GM23248 (cell line): ENCODE data around the gene LAMTOR1. TPM values are rescaled to one million over a fixed set of nuclear protein-coding genes. Genes with fewer than 3 reads are reported as not detected.

Experiments used
- DNase-seq: peaks from one replicate; pipeline ENCODE4 v3.0.0-alpha.2; 2015
- H2AFZ ChIP-seq: fragments of 200-600 bp; sonication (generic); 2 replicates; pipeline ENCODE4 v1.6.1; 2016; ENCODE audit warnings: antibody characterized with exemption
- H3F3A ChIP-seq: fragments of 200-600 bp; sonication (generic); 2 replicates; pipeline ENCODE4 v1.6.1; 2016; ENCODE audit warnings: mild to moderate bottlenecking, antibody characterized with exemption, mixed run types; ENCODE audit not compliant: insufficient read depth
- H3K27ac ChIP-seq: fragments of 200-600 bp; sonication (generic); 2 replicates; pipeline ENCODE4 v1.5.1; 2016; ENCODE audit warnings: mild to moderate bottlenecking
- H3K27me3 ChIP-seq: fragments of 200-600 bp; sonication (generic); replicated peaks from 2 replicates; pipeline ENCODE4 v1.6.1; 2016; ENCODE audit warnings: mild to moderate bottlenecking; ENCODE audit not compliant: insufficient read depth
- H3K36me3 ChIP-seq: fragments of 200-600 bp; sonication (generic); 2 replicates; pipeline ENCODE4 v1.6.1; 2016; ENCODE audit warnings: low read depth, mild to moderate bottlenecking
- H3K4me1 ChIP-seq: fragments of 200-600 bp; sonication (generic); 2 replicates; pipeline ENCODE4 v1.6.1; 2016; ENCODE audit warnings: mild to moderate bottlenecking; ENCODE audit not compliant: insufficient read depth
- H3K4me2 ChIP-seq: fragments of 200-600 bp; sonication (generic); one replicate; pipeline ENCODE4 v1.6.1; 2016; ENCODE audit warnings: mild to moderate bottlenecking; ENCODE audit not compliant: unreplicated experiment
- H3K4me3 ChIP-seq: fragments of 200-600 bp; sonication (generic); 2 replicates; pipeline ENCODE4 v1.5.1; 2016; ENCODE audit warnings: mild to moderate bottlenecking
- H3K79me2 ChIP-seq: fragments of 200-600 bp; sonication (generic); 2 replicates; pipeline ENCODE4 v1.6.1; 2016; ENCODE audit warnings: mild to moderate bottlenecking; ENCODE audit not compliant: insufficient read depth
- H3K9ac ChIP-seq: fragments of 200-600 bp; sonication (generic); 2 replicates; pipeline ENCODE4 v1.6.1; 2016; ENCODE audit warnings: mild to moderate bottlenecking
- H3K9me2 ChIP-seq: fragments of 200-600 bp; sonication (generic); 2 replicates; pipeline ENCODE4 v1.6.1; 2016; ENCODE audit warnings: mixed run types, mild to moderate bottlenecking, moderate library complexity; ENCODE audit not compliant: insufficient read depth
- H3K9me3 ChIP-seq: fragments of 200-600 bp; sonication (generic); one replicate; pipeline ENCODE4 v1.6.1; 2017; ENCODE audit warnings: low read depth
- H4K20me1 ChIP-seq: fragments of 200-600 bp; sonication (generic); 2 replicates; pipeline ENCODE4 v1.6.0; 2016; ENCODE audit not compliant: insufficient read depth
- EZH2 ChIP-seq: fragments of 200-600 bp; sonication (generic); IDR thresholded peaks from 2 replicates; pipeline ENCODE4 v1.6.1; 2018; ENCODE audit warnings: antibody characterized with exemption, mild to moderate bottlenecking; ENCODE audit not compliant: insufficient read depth, poor library complexity, severe bottlenecking
- EZH2phosphoT487 ChIP-seq: fragments of 200-600 bp; sonication (generic); IDR thresholded peaks from 2 replicates; pipeline ENCODE4 v1.6.1; 2018; ENCODE audit warnings: antibody characterized with exemption, moderate library complexity, mild to moderate bottlenecking, low read depth; ENCODE audit not compliant: insufficient read depth
- WGBS, 2 experiments: methylation state at CpG; one replicate each; pipeline ENCODE4 v1.1.6; 2015 to 2017; ENCODE audit warnings: low lambda C conversion rate in 2 of 2, low coverage in 1 of 2; ENCODE audit errors: missing lambda C conversion rate in 2 of 2; 5-methylcytosine and 5-hydroxymethylcytosine counted together
- in situ Hi-C: fragments of 300-500 bp; cut with MboI; formaldehyde crosslinking; loops from 2 replicates; pipeline ENCODE4 v1.15.0; 2020
- polyA plus RNA-seq: library from polyadenylated mRNA; unstranded; fragments of >200 nt; fragmentation: Nextera tagmentation; extraction: Ambion mirVana; gene quantifications from 2 replicates; pipeline ENCODE4 v1.2.1, GENCODE V29; 2016
- total RNA-seq: library from RNA; depleted of rRNA; stranded (reverse); fragments of >200 nt; shearing (Covaris generic); gene quantifications from 2 replicates; pipeline ENCODE4 v1.2.3, GENCODE V29; 2014

Gene LAMTOR1
- total and polyA plus RNA-seq, 2 experiments from 2014 or later: 122 to 142 TPM

- in situ Hi-C loops: no loop called here
These were observed 26.3 kb upstream of the LAMTOR1 start for GRCh38 chr11:72129381-72129780.

GRCh38 chr11:72127923-72128322, 24.8 kb upstream of the LAMTOR1 start:
- H4K20me1 ChIP-seq: no peaks in the 10 kb centered on the region
- no peaks in the 10 kb centered on the region for H3K9me2 ChIP-seq
- in situ Hi-C loops: no loop called here
- 39 to 41% methylated on average over 2 of the region's 2 CpGs for WGBS, 2 experiments
- no peaks in the 10 kb centered on the region for H3F3A ChIP-seq
- H3K9me3 ChIP-seq: no peaks in the 10 kb centered on the region
- H2AFZ ChIP-seq: no peak overlapping the region
- no peak overlapping the region for H3K27ac ChIP-seq
- H3K9ac ChIP-seq: no peak overlapping the region
- no peaks in the 10 kb centered on the region for H3K79me2 ChIP-seq
- no peak overlapping the region for H3K4me3 ChIP-seq
- TF ChIP-seq EZH2phosphoT487 (no peak), EZH2 (no peak)
- no peak for DNase-seq
- H3K4me2 ChIP-seq: no peak overlapping the region
- no peaks in the 10 kb centered on the region for H3K36me3 ChIP-seq
- H3K4me1 ChIP-seq: no peaks in the 10 kb centered on the region
- H3K27me3 ChIP-seq: no peaks in the 10 kb centered on the region

More at GRCh38 chr11:72129381-72129780, 26.3 kb upstream of the LAMTOR1 start:
- DNase-seq: no peak
- Histone ChIP-seq H3K27me3 (no peaks in the 10 kb centered on the region), H3K4me1 (no peaks in the 10 kb centered on the region), H3K9ac (no peak overlapping the region), H2AFZ (no peak overlapping the region), H3F3A (no peaks in the 10 kb centered on the region), H3K4me2 (no peak overlapping the region), H3K27ac (no peak overlapping the region), H3K9me2 (no peaks in the 10 kb centered on the region), H3K36me3 (no peaks in the 10 kb centered on the region), H4K20me1 (no peaks in the 10 kb centered on the region), H3K4me3 (no peak overlapping the region), H3K79me2 (no peaks in the 10 kb centered on the region), H3K9me3 (no peaks in the 10 kb centered on the region)
- no peak for TF ChIP-seq EZH2phosphoT487
- no peak for TF ChIP-seq EZH2
- WGBS, 2 experiments: 70 to 72% methylated on average over 3 of the region's 3 CpGs

GRCh38 chr11:72125956-72126355, 22.9 kb upstream of the LAMTOR1 start:
- H3K9ac ChIP-seq: no peak overlapping the region
- H3K4me3 ChIP-seq: no peak overlapping the region
- H3K9me2 ChIP-seq: no peaks in the 10 kb centered on the region
- DNase-seq: no peak
- no peaks in the 10 kb centered on the region for H4K20me1 ChIP-seq
- in situ Hi-C loops: no loop called here
- H3K27ac ChIP-seq: no peak overlapping the region
- H3K4me2 ChIP-seq: no peak overlapping the region
- no peaks in the 10 kb centered on the region for H3K4me1 ChIP-seq
- no peaks in the 10 kb centered on the region for H3K9me3 ChIP-seq
- H3K79me2 ChIP-seq: no peaks in the 10 kb centered on the region
- H2AFZ ChIP-seq: no peak overlapping the region
- WGBS, 2 experiments: 41 to 42% methylated on average over 1 of the region's 1 CpG
- no peaks in the 10 kb centered on the region for H3F3A ChIP-seq
- no peaks in the 10 kb centered on the region for H3K27me3 ChIP-seq
- TF ChIP-seq EZH2 (no peak), EZH2phosphoT487 (no peak)
- H3K36me3 ChIP-seq: no peaks in the 10 kb centered on the region

- Histone ChIP-seq H2AFZ (no peak overlapping the region), H3K36me3 (no peaks in the 10 kb centered on the region), H4K20me1 (no peaks in the 10 kb centered on the region), H3K27me3 (no peaks in the 10 kb centered on the region), H3K79me2 (no peaks in the 10 kb centered on the region), H3F3A (no peaks in the 10 kb centered on the region), H3K9ac (no peak overlapping the region), H3K4me1 (no peaks in the 10 kb centered on the region), H3K9me2 (no peaks in the 10 kb centered on the region), H3K9me3 (no peaks in the 10 kb centered on the region), H3K27ac (no peak overlapping the region), H3K4me2 (no peak overlapping the region), H3K4me3 (no peak overlapping the region)
- in situ Hi-C loops: no loop called here
- WGBS, 2 experiments: 71 to 72% methylated on average over 6 of the region's 6 CpGs
- TF ChIP-seq EZH2phosphoT487 (no peak), EZH2 (no peak)
- DNase-seq: no peak
These were observed 20.9 kb upstream of the LAMTOR1 start for GRCh38 chr11:72124046-72124445.

- Histone ChIP-seq H3K36me3 (no peaks in the 10 kb centered on the region), H3K9me2 (no peaks in the 10 kb centered on the region), H3F3A (no peaks in the 10 kb centered on the region), H3K9ac (no peak overlapping the region), H4K20me1 (no peaks in the 10 kb centered on the region), H3K9me3 (no peaks in the 10 kb centered on the region), H3K79me2 (no peaks in the 10 kb centered on the region), H3K4me1 (no peaks in the 10 kb centered on the region), H3K27ac (no peak overlapping the region), H3K4me3 (no peak overlapping the region), H3K27me3 (no peaks in the 10 kb centered on the region), H2AFZ (no peak overlapping the region), H3K4me2 (no peak overlapping the region)
- in situ Hi-C loops: no loop called here
- TF ChIP-seq EZH2: no peak
- TF ChIP-seq EZH2phosphoT487: no peak
- DNase-seq: no peak
- WGBS, 2 experiments: 60 to 64% methylated on average over 3 of the region's 3 CpGs
These were observed 20.1 kb upstream of the LAMTOR1 start for GRCh38 chr11:72123117-72123653.
